HEK293 (cell line): ENCODE measurements around the gene OPA3.

ENCODE experiments used
- CTCF ChIA-PET: fragments of 350-600 bp; formaldehyde crosslinking; extraction: SDS; loops from one replicate; lab custom pipeline; 2021; ENCODE audit warnings: antibody characterized with exemption; lab: Yijun Ruan, JAX
- POLR2A ChIA-PET: fragments of 300-600 bp; formaldehyde crosslinking; extraction: SDS; loops from one replicate; lab custom pipeline; 2020; ENCODE audit warnings: antibody characterized with exemption, inconsistent platforms; lab: Yijun Ruan, JAX
- H3K27ac ChIP-seq: fragments of 200-500 bp; sonication (Bioruptor generic); 2 replicates; pipeline ENCODE4 v1.5.1; 2014; ENCODE audit warnings: low read depth, low read length, control low read depth, inconsistent platforms; ENCODE audit errors: extremely low read depth
- H3K36me3 ChIP-seq, 2 experiments: fragments of 200-500 bp in 1 of 2; sonication (Bioruptor generic) in 1 of 2; 1 replicate in 1 of 2; 2 replicates in 1 of 2; pipeline ENCODE4 v1.5.1; 2014 to 2017; ENCODE audit warnings: inconsistent platforms in 2 of 2, low read length in 2 of 2; ENCODE audit not compliant: control insufficient read depth in 2 of 2, insufficient read depth in 1 of 2
- H3K4me1 ChIP-seq: fragments of 200-500 bp; sonication (Bioruptor generic); 2 replicates; pipeline ENCODE4 v1.5.1; 2014; ENCODE audit warnings: mild to moderate bottlenecking, low read length, inconsistent platforms; ENCODE audit not compliant: control insufficient read depth, insufficient read depth
- H3K4me3 ChIP-seq: 2 replicates; pipeline ENCODE4 v1.5.1; 2011; ENCODE audit warnings: low read depth, mild to moderate bottlenecking, control low read depth, low read length, moderate library complexity
- H3K9me3 ChIP-seq: fragments of 200-500 bp; sonication (Bioruptor generic); 2 replicates; pipeline ENCODE4 v1.5.1; 2014; ENCODE audit warnings: low read depth, low read length, inconsistent platforms; ENCODE audit not compliant: control insufficient read depth, insufficient read depth
- BCL11A ChIP-seq: fragments of 450-650 bp; formaldehyde crosslinking; IDR thresholded peaks from 2 replicates; pipeline ENCODE4 v1.5.1; 2016; ENCODE audit warnings: low read depth, missing biosample characterization, missing genetic modification characterization
- ELK4 ChIP-seq: IDR thresholded peaks from 2 replicates; pipeline ENCODE4 v1.6.1; 2011; ENCODE audit warnings: mild to moderate bottlenecking, low read depth, low read length, borderline replicate concordance
- KLF1 ChIP-seq: fragments of 450-650 bp; formaldehyde crosslinking; IDR thresholded peaks from 2 replicates; pipeline ENCODE4 v1.5.1; 2016; ENCODE audit warnings: missing biosample characterization, missing genetic modification characterization
- KLF16 ChIP-seq: fragments of 450-650 bp; formaldehyde crosslinking; IDR thresholded peaks from 2 replicates; pipeline ENCODE4 v1.5.1; 2017; ENCODE audit warnings: missing biosample characterization, missing genetic modification characterization
- KLF8 ChIP-seq: fragments of 450-650 bp; formaldehyde crosslinking; IDR thresholded peaks from 2 replicates; pipeline ENCODE4 v1.5.1; 2016; ENCODE audit warnings: missing biosample characterization, missing genetic modification characterization
- SETDB1 ChIP-seq: IDR thresholded peaks from one replicate; pipeline ENCODE4 v1.6.1; 2017; ENCODE audit warnings: mild to moderate bottlenecking, low read length, moderate library complexity, mixed read lengths; ENCODE audit not compliant: insufficient read length
- TRIM28 ChIP-seq: IDR thresholded peaks from 2 replicates; pipeline ENCODE4 v1.6.1; 2011; ENCODE audit warnings: low read length, control low read depth, borderline replicate concordance
- WT1 ChIP-seq: fragments of 450-650 bp; formaldehyde crosslinking; IDR thresholded peaks from 2 replicates; pipeline ENCODE4 v1.5.1; 2016; ENCODE audit warnings: missing biosample characterization, missing genetic modification characterization
- ZFHX2 ChIP-seq: fragments of 450-650 bp; formaldehyde crosslinking; conservative IDR thresholded peaks from 2 replicates; pipeline ENCODE4 v1.5.1; 2016; ENCODE audit warnings: missing biosample characterization, missing genetic modification characterization
- ZNF280D ChIP-seq: fragments of 450-650 bp; formaldehyde crosslinking; IDR thresholded peaks from 2 replicates; pipeline ENCODE4 v1.5.1; 2016; ENCODE audit warnings: missing biosample characterization, missing genetic modification characterization
- ZNF292 ChIP-seq: fragments of 450-650 bp; formaldehyde crosslinking; IDR thresholded peaks from 2 replicates; pipeline ENCODE4 v1.5.1; 2016; ENCODE audit warnings: low read depth, missing biosample characterization, missing genetic modification characterization, borderline replicate concordance
- ZNF311 ChIP-seq: fragments of 450-650 bp; formaldehyde crosslinking; IDR thresholded peaks from 2 replicates; pipeline ENCODE4 v1.5.1; 2017; ENCODE audit warnings: missing biosample characterization, missing genetic modification characterization, borderline replicate concordance
- ZNF362 ChIP-seq: fragments of 450-650 bp; formaldehyde crosslinking; IDR thresholded peaks from 2 replicates; pipeline ENCODE4 v1.5.1; 2016; ENCODE audit warnings: missing biosample characterization, missing genetic modification characterization
- ZNF37A ChIP-seq: fragments of 450-650 bp; IDR thresholded peaks from 2 replicates; pipeline ENCODE4 v1.5.1; 2018; ENCODE audit warnings: missing biosample characterization, missing genetic modification characterization
- ZNF514 ChIP-seq: fragments of 450-650 bp; formaldehyde crosslinking; IDR thresholded peaks from 2 replicates; pipeline ENCODE4 v1.5.1; 2016; ENCODE audit warnings: missing biosample characterization, missing genetic modification characterization
- ZNF560 ChIP-seq: fragments of 450-650 bp; formaldehyde crosslinking; IDR thresholded peaks from 2 replicates; pipeline ENCODE4 v1.5.1; 2017; ENCODE audit warnings: missing biosample characterization, missing genetic modification characterization, borderline replicate concordance
- ZNF596 ChIP-seq: fragments of 450-650 bp; IDR thresholded peaks from 2 replicates; pipeline ENCODE4 v1.5.0; 2018; ENCODE audit warnings: missing biosample characterization, mild to moderate bottlenecking, missing genetic modification characterization, moderate library complexity
- ZNF624 ChIP-seq: fragments of 450-650 bp; formaldehyde crosslinking; IDR thresholded peaks from 2 replicates; pipeline ENCODE4 v1.5.1; 2017; ENCODE audit warnings: missing biosample characterization, missing genetic modification characterization
- ZNF692 ChIP-seq: fragments of 450-650 bp; formaldehyde crosslinking; IDR thresholded peaks from 2 replicates; pipeline ENCODE4 v1.5.1; 2016; ENCODE audit warnings: missing biosample characterization, missing genetic modification characterization
- ZNF777 ChIP-seq: fragments of 450-650 bp; formaldehyde crosslinking; IDR thresholded peaks from 2 replicates; pipeline ENCODE4 v1.5.1; 2017; ENCODE audit warnings: missing biosample characterization, missing genetic modification characterization, borderline replicate concordance
- ZXDB ChIP-seq: fragments of 450-650 bp; formaldehyde crosslinking; IDR thresholded peaks from 2 replicates; pipeline ENCODE4 v1.5.1; 2016; ENCODE audit warnings: missing biosample characterization, missing genetic modification characterization

The OPA3 gene

GRCh38 chr19:45539459-45539858 is 45.1 kb downstream of the OPA3 start:
- CTCF ChIA-PET = interaction anchor here (0.7 to 1.0 kb wide), 2 partner anchors 100 to 1757 kb away, joined by 3 to 4 read pairs; no protein-coding TSS in a partner anchor
- no peak overlapping the region for H3K27ac ChIP-seq
- H3K4me1 ChIP-seq = peaks cover 7% of the 10 kb centered on the region; the same call in 1 of the 2 replicates
- no peak overlapping the region for H3K4me3 ChIP-seq
- H3K36me3 ChIP-seq = no peaks in the 10 kb centered on the region
- no peaks in the 10 kb centered on the region for H3K9me3 ChIP-seq
- POLR2A ChIA-PET = interaction anchor here (0.6 kb wide), 1 partner anchor 95 kb away, joined by 5 read pairs; no protein-coding TSS in a partner anchor
- TF ChIP-seq KLF1 (tag by site-specific recombination) (peak; percentile 54), ZNF37A (tag by site-specific recombination) (no peak)

GRCh38 chr19:45531349-45531748 is 53.3 kb downstream of the OPA3 start:
- no peak for TF ChIP-seq ZFHX2 (tag by site-specific recombination)
- 0 out of 2 replicates have a peak, but pooled peaks have one; percentile 63 for TF ChIP-seq TRIM28
- TF ChIP-seq ZNF311 (tag by site-specific recombination) = no peak
- TF ChIP-seq ZNF777 = no peak
- TF ChIP-seq ZNF624 = peak; percentile 98
- TF ChIP-seq ZNF692 (tag by site-specific recombination) = no peak
- no peak for TF ChIP-seq KLF8
- TF ChIP-seq WT1 (tag by site-specific recombination) = no peak
- TF ChIP-seq ZNF514 (tag by site-specific recombination) = no peak
- TF ChIP-seq KLF16 = no peak
- TF ChIP-seq ELK4 = no peak
- peak; percentile 95 for TF ChIP-seq SETDB1
- TF ChIP-seq BCL11A (tag by site-specific recombination) = no peak
- TF ChIP-seq KLF1 (tag by site-specific recombination) = no peak
- TF ChIP-seq ZXDB = no peak
- TF ChIP-seq ZNF280D (tag by site-specific recombination) = 0 out of 2 replicates have a peak, but pooled peaks have one; percentile 54
- TF ChIP-seq ZNF560 (tag by site-specific recombination) = no peak
- no peak for TF ChIP-seq ZNF596 (tag by site-specific recombination)
- no peak for TF ChIP-seq ZNF292 (tag by site-specific recombination)
- no peak for TF ChIP-seq ZNF362 (tag by site-specific recombination)
- TF ChIP-seq, all 188 proteins: peak for 4
- POLR2A ChIA-PET = no interaction called here
- no peaks in the 10 kb centered on the region for H3K9me3 ChIP-seq
- no peaks in the 10 kb centered on the region for H3K4me1 ChIP-seq
- H3K4me3 ChIP-seq = no peak overlapping the region
- H3K27ac ChIP-seq = no peak overlapping the region
- CTCF ChIA-PET = interaction anchor here (0.6 to 7.6 kb wide), 2 partner anchors 27 to 111 kb away, joined by 3 to 40 read pairs; no protein-coding TSS in a partner anchor
- peaks cover 3 to 10% of the 10 kb centered on the region in 2 experiments; a peak in 2 of 3 replicates for H3K36me3 ChIP-seq
